Right ventricle myocardium inferior (tissue), 1 donor: Measurements from ENCODE around the gene PACSIN2. TPM values are rescaled to one million over a fixed set of nuclear protein-coding genes. Genes with fewer than 3 reads are reported as not detected.
"Not testable (repeated sequence)": the region's sequence is repeated elsewhere in the genome, so short reads cannot be mapped to it uniquely, and the experiment has no call there.

Experiments used
- ATAC-seq: fragments of 200-7000 bp; cut with Tn5 transposase; one replicate; pipeline ENCODE4 v1.9.1; 2020; ENCODE audit warnings: mild to moderate bottlenecking, moderate library complexity
- DNase-seq: peaks from one replicate; pipeline ENCODE4 v3.0.0; 2021; ENCODE audit errors: missing footprints
- intact Hi-C: fragments of 100-400 bp; cut with DNase I; formaldehyde crosslinking; loops from one replicate; pipeline ENCODE4 v1.11.0; 2022
- total RNA-seq: library from RNA; stranded (reverse); fragmentation: NEBNext Ultra II Directional; extraction: Animal tissue kit (Norgen Biotek cat#: 25700); gene quantifications from one replicate; pipeline ENCODE4 v1.2.1, GENCODE V29; 2021
- donor health status: DM: no; HTN: yes; CAD: no; lungs with severe emphysema.

The PACSIN2 gene
- total RNA-seq, 1 donor from 2014 or later, result 64.9 TPM

GRCh38 chr22:42939941-42940653, 74.9 kb downstream of the PACSIN2 start:
- DNase-seq, result no peak
- peak; percentile 65 for ATAC-seq
- intact Hi-C loops, result no loop called here

- DNase-seq, result no peak
- peak; percentile 27 for ATAC-seq
- intact Hi-C loops, result no loop called here
These were observed 75.5 kb downstream of the PACSIN2 start for GRCh38 chr22:42939451-42939881.

- no peak for ATAC-seq
- intact Hi-C loops, result no loop called here
- DNase-seq, result no peak
These were observed 76.0 kb downstream of the PACSIN2 start for GRCh38 chr22:42938976-42939375.

- ATAC-seq (peak; percentile 29), DNase-seq (no peak)
- intact Hi-C loops, result no loop called here
These were observed 76.5 kb downstream of the PACSIN2 start for GRCh38 chr22:42938449-42938848.

GRCh38 chr22:42937164-42937843, 77.6 kb downstream of the PACSIN2 start:
- ATAC-seq (peak; percentile 20), DNase-seq (no peak)

GRCh38 chr22:42936680-42937079, 78.3 kb downstream of the PACSIN2 start:
- DNase-seq, intact Hi-C loops, ATAC-seq: not testable (repeated sequence)

More at GRCh38 chr22:42937164-42937843, 77.6 kb downstream of the PACSIN2 start:
- intact Hi-C loops, result no loop called here

- intact Hi-C loops, result no loop called here
- ATAC-seq, result no peak
- no peak for DNase-seq
These were observed 80.6 kb downstream of the PACSIN2 start for GRCh38 chr22:42934338-42934737.

GRCh38 chr22:42933485-42934091, 81.4 kb downstream of the PACSIN2 start:
- ATAC-seq (peak; percentile 49), DNase-seq (no peak)
- intact Hi-C loops, result loop anchor here (1.0 kb wide), 1 partner anchor 26 kb away; no protein-coding TSS in a partner anchor

GRCh38 chr22:42932857-42933484, 82.0 kb downstream of the PACSIN2 start:
- ATAC-seq, result no peak
- DNase-seq, result no peak
- intact Hi-C loops, result loop anchor here (1.0 kb wide), 1 partner anchor 26 kb away; no protein-coding TSS in a partner anchor

- intact Hi-C loops, result no loop called here
- no peak for DNase-seq
- ATAC-seq, result no peak
These were observed 82.8 kb downstream of the PACSIN2 start for GRCh38 chr22:42932197-42932519.

GRCh38 chr22:42931421-42932196, 83.3 kb downstream of the PACSIN2 start:
- intact Hi-C loops, result loop anchor here (2.0 kb wide), 1 partner anchor 25 kb away; no protein-coding TSS in a partner anchor
- peak; percentile 62 for ATAC-seq
- no peak for DNase-seq

- no peak for DNase-seq
- ATAC-seq, result peak; percentile 53
- intact Hi-C loops, result loop anchor here (2.0 kb wide), 1 partner anchor 24 kb away; no protein-coding TSS in a partner anchor
These were observed 84.0 kb downstream of the PACSIN2 start for GRCh38 chr22:42930810-42931420.

GRCh38 chr22:42929838-42930155, 85.2 kb downstream of the PACSIN2 start:
- DNase-seq (no peak), ATAC-seq (no peak)
- intact Hi-C loops, result loop anchor here (2.0 kb wide), 1 partner anchor 23 kb away; no protein-coding TSS in a partner anchor

- DNase-seq (no peak), ATAC-seq (peak; percentile 39)
- intact Hi-C loops, result no loop called here
These were observed 85.7 kb downstream of the PACSIN2 start for GRCh38 chr22:42928969-42929837.

- DNase-seq (no peak), ATAC-seq (no peak)
- intact Hi-C loops, result no loop called here
These were observed 87.0 kb downstream of the PACSIN2 start for GRCh38 chr22:42927966-42928365.

GRCh38 chr22:42926768-42927167, 88.2 kb downstream of the PACSIN2 start:
- ATAC-seq, result no peak
- DNase-seq, result no peak
- intact Hi-C loops, result no loop called here

GRCh38 chr22:42926104-42926503, 88.8 kb downstream of the PACSIN2 start:
- DNase-seq (no peak), ATAC-seq (no peak)
- intact Hi-C loops, result no loop called here
